ENCODE data around the gene XYLT1.

XYLT1 gene

GRCh38 chr16:17203424-17203823 is 267.3 kb downstream of the XYLT1 start:
- Mint-ChIP-seq H3K36me3 (peaks cover 28% of the 10 kb centered on the region), H3K9me3 (no peaks in the 10 kb centered on the region)
- ATAC-seq (ENCODE audit: low read depth): no peak

GRCh38 chr16:17199135-17199534 is 271.6 kb downstream of the XYLT1 start:
- no peak overlapping the region for H3K27ac Mint-ChIP-seq

More at GRCh38 chr16:17203424-17203823, 267.3 kb downstream of the XYLT1 start:
- Mint-ChIP-seq H3K4me1 (peaks cover 10% of the 10 kb centered on the region), H3K27ac (no peak overlapping the region), H3K27me3 (no peaks in the 10 kb centered on the region), H3K4me3 (no peak overlapping the region)
- no peak for DNase-seq (ENCODE audit: low spot score in 2 of 2)

GRCh38 chr16:17196526-17196925 is 274.2 kb downstream of the XYLT1 start:
- no peak overlapping the region for H3K4me3 Mint-ChIP-seq
- no peaks in the 10 kb centered on the region for H3K27me3 Mint-ChIP-seq
- H3K36me3 Mint-ChIP-seq: peaks cover 47% of the 10 kb centered on the region
- ATAC-seq (ENCODE audit: low read depth): no peak
- no peaks in the 10 kb centered on the region for H3K4me1 Mint-ChIP-seq
- DNase-seq (ENCODE audit: low spot score in 2 of 2): no peak
- H3K27ac Mint-ChIP-seq: no peak overlapping the region
- H3K9me3 Mint-ChIP-seq: no peaks in the 10 kb centered on the region

More at GRCh38 chr16:17199135-17199534, 271.6 kb downstream of the XYLT1 start:
- Mint-ChIP-seq H3K27me3 (no peaks in the 10 kb centered on the region), H3K9me3 (no peaks in the 10 kb centered on the region), H3K4me1 (peaks cover 5% of the 10 kb centered on the region), H3K4me3 (no peak overlapping the region), H3K36me3 (peaks cover 49% of the 10 kb centered on the region)
- ATAC-seq (ENCODE audit: low read depth): no peak
- DNase-seq (ENCODE audit: low spot score in 2 of 2): no peak

- Mint-ChIP-seq H3K4me1 (no peaks in the 10 kb centered on the region), H3K4me3 (no peak overlapping the region), H3K27me3 (no peaks in the 10 kb centered on the region), H3K9me3 (no peaks in the 10 kb centered on the region), H3K27ac (no peak overlapping the region), H3K36me3 (peaks cover 46% of the 10 kb centered on the region)
- DNase-seq (ENCODE audit: low spot score in 2 of 2) (peak; percentile 21 to 40), ATAC-seq (ENCODE audit: low read depth) (peak; percentile 43)
Measured at GRCh38 chr16:17194190-17194780, 276.5 kb downstream of the XYLT1 start.

GRCh38 chr16:17193566-17194100 is 277.1 kb downstream of the XYLT1 start:
- ATAC-seq (ENCODE audit: low read depth) (no peak), DNase-seq (ENCODE audit: low spot score in 2 of 2) (no peak)
- Mint-ChIP-seq H3K27ac (peak overlapping the region; percentile 10), H3K9me3 (no peaks in the 10 kb centered on the region), H3K4me3 (no peak overlapping the region), H3K4me1 (no peaks in the 10 kb centered on the region), H3K36me3 (peaks cover 46% of the 10 kb centered on the region), H3K27me3 (no peaks in the 10 kb centered on the region)

- H3K4me3 Mint-ChIP-seq: no peak overlapping the region
- H3K27me3 Mint-ChIP-seq: no peaks in the 10 kb centered on the region
- H3K27ac Mint-ChIP-seq: no peak overlapping the region
- no peak for DNase-seq (ENCODE audit: low spot score in 2 of 2)
- H3K36me3 Mint-ChIP-seq: peaks cover 18% of the 10 kb centered on the region
- ATAC-seq (ENCODE audit: low read depth): no peak
- H3K4me1 Mint-ChIP-seq: peaks cover 2% of the 10 kb centered on the region
- H3K9me3 Mint-ChIP-seq: no peaks in the 10 kb centered on the region
Measured at GRCh38 chr16:17184026-17184425, 286.7 kb downstream of the XYLT1 start.

- Mint-ChIP-seq H3K36me3 (peaks cover 15% of the 10 kb centered on the region), H3K4me3 (no peak overlapping the region)
Measured at GRCh38 chr16:17177959-17178905, 292.5 kb downstream of the XYLT1 start.

GRCh38 chr16:17177242-17177958 is 293.4 kb downstream of the XYLT1 start:
- H3K36me3 Mint-ChIP-seq: peaks cover 15% of the 10 kb centered on the region
- no peaks in the 10 kb centered on the region for H3K27me3 Mint-ChIP-seq

More at GRCh38 chr16:17177959-17178905, 292.5 kb downstream of the XYLT1 start:
- H3K4me1 Mint-ChIP-seq: peaks cover 8% of the 10 kb centered on the region
- peaks cover 1% of the 10 kb centered on the region for H3K9me3 Mint-ChIP-seq
- ATAC-seq (ENCODE audit: low read depth) (no peak), DNase-seq (ENCODE audit: low spot score in 2 of 2) (no peak)
- H3K27me3 Mint-ChIP-seq: no peaks in the 10 kb centered on the region
- no peak overlapping the region for H3K27ac Mint-ChIP-seq

GRCh38 chr16:17176199-17176598 is 294.6 kb downstream of the XYLT1 start:
- Mint-ChIP-seq H3K27ac (peak overlapping the region; percentile 14), H3K36me3 (peaks cover 15% of the 10 kb centered on the region), H3K27me3 (no peaks in the 10 kb centered on the region), H3K9me3 (peaks cover 1% of the 10 kb centered on the region), H3K4me3 (no peak overlapping the region), H3K4me1 (peaks cover 15% of the 10 kb centered on the region)
- ATAC-seq (ENCODE audit: low read depth) (no peak), DNase-seq (ENCODE audit: low spot score in 2 of 2) (no peak)

More at GRCh38 chr16:17177242-17177958, 293.4 kb downstream of the XYLT1 start:
- DNase-seq (ENCODE audit: low spot score in 2 of 2) (no peak), ATAC-seq (ENCODE audit: low read depth) (no peak)
- peaks cover 13% of the 10 kb centered on the region for H3K4me1 Mint-ChIP-seq
- peak overlapping the region; percentile 14 for H3K27ac Mint-ChIP-seq
- H3K9me3 Mint-ChIP-seq: peaks cover 1% of the 10 kb centered on the region
- no peak overlapping the region for H3K4me3 Mint-ChIP-seq

GRCh38 chr16:17173281-17173680 is 297.5 kb downstream of the XYLT1 start:
- Mint-ChIP-seq H3K9me3 (peaks cover 1% of the 10 kb centered on the region), H3K4me3 (peak overlapping the region; percentile 24), H3K27me3 (no peaks in the 10 kb centered on the region), H3K36me3 (peaks cover 18% of the 10 kb centered on the region), H3K27ac (peak overlapping the region; percentile 38), H3K4me1 (peaks cover 15% of the 10 kb centered on the region)
- DNase-seq (ENCODE audit: low spot score in 2 of 2): peak in 1 of 2 donors; percentile 7
- ATAC-seq (ENCODE audit: low read depth): peak; percentile 86

- H3K27me3 Mint-ChIP-seq: no peaks in the 10 kb centered on the region
- peaks cover 29% of the 10 kb centered on the region for H3K36me3 Mint-ChIP-seq
- DNase-seq (ENCODE audit: low spot score in 2 of 2): no peak
- H3K27ac Mint-ChIP-seq: peak overlapping the region; percentile 24
- no peak overlapping the region for H3K4me3 Mint-ChIP-seq
- peaks cover 18% of the 10 kb centered on the region for H3K4me1 Mint-ChIP-seq
- ATAC-seq (ENCODE audit: low read depth): no peak
- peaks cover 1% of the 10 kb centered on the region for H3K9me3 Mint-ChIP-seq
Measured at GRCh38 chr16:17171250-17172143, 299.3 kb downstream of the XYLT1 start.

- Mint-ChIP-seq H3K9me3 (peaks cover 1% of the 10 kb centered on the region), H3K27ac (no peak overlapping the region), H3K4me3 (no peak overlapping the region), H3K27me3 (no peaks in the 10 kb centered on the region), H3K36me3 (peaks cover 26% of the 10 kb centered on the region), H3K4me1 (peaks cover 18% of the 10 kb centered on the region)
- ATAC-seq (ENCODE audit: low read depth): no peak
- DNase-seq (ENCODE audit: low spot score in 2 of 2): no peak
Measured at GRCh38 chr16:17170435-17170834, 300.3 kb downstream of the XYLT1 start.

- no peak overlapping the region for H3K27ac Mint-ChIP-seq
- no peak for DNase-seq (ENCODE audit: low spot score in 2 of 2)
- ATAC-seq (ENCODE audit: low read depth): no peak
- H3K27me3 Mint-ChIP-seq: no peaks in the 10 kb centered on the region
- H3K4me1 Mint-ChIP-seq: peaks cover 20% of the 10 kb centered on the region
- no peak overlapping the region for H3K4me3 Mint-ChIP-seq
- peaks cover 20% of the 10 kb centered on the region for H3K36me3 Mint-ChIP-seq
- no peaks in the 10 kb centered on the region for H3K9me3 Mint-ChIP-seq
Measured at GRCh38 chr16:17168181-17168580, 302.6 kb downstream of the XYLT1 start.
